ENCODE data around the gene SGTA. TPM values are rescaled to one million over a fixed set of nuclear protein-coding genes. Genes with fewer than 3 reads are reported as not detected.

SGTA gene
- total and polyA plus RNA-seq, 9 of the 15 experiments (the other 6 are each of a cell fraction or from before 2014, with no cell fraction given): 1.4 to 110 (median 49.9) TPM

DNA sequence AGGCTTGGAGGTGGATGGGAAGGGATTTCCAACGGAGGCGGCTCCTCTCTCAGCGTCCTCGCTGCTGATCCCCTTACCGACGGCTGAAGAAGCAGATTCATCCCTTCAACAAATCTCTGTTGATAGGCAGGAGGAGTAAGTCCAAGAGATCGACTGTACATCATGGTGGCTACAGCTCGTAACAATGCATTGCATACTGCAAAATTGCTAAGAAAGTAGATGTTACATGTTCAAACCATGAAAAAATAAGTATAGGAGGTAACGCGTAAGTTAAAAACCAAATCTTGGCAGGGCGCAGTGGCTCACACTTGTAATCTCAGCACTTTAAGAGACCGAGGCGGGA, 42.8 kb downstream of the SGTA start (continued):
- TF ChIP-seq ZBTB49 (CRISPR knock-in tag; IDR thresholded peaks at IDR 0.05; ENCODE audit: borderline replicate concordance) (peak; percentile 8; the same call in 1 of the 2 replicates), FOXK2 (conservative IDR thresholded peaks at IDR 0.05 in 1 of 2, IDR thresholded peaks at IDR 0.05 in 1 of 2; ENCODE audit: low read depth in 2 of 2) (0 out of 4 replicates have a peak, but pooled peaks of 1 of the 2 experiments have one; percentile 6)

DNA sequence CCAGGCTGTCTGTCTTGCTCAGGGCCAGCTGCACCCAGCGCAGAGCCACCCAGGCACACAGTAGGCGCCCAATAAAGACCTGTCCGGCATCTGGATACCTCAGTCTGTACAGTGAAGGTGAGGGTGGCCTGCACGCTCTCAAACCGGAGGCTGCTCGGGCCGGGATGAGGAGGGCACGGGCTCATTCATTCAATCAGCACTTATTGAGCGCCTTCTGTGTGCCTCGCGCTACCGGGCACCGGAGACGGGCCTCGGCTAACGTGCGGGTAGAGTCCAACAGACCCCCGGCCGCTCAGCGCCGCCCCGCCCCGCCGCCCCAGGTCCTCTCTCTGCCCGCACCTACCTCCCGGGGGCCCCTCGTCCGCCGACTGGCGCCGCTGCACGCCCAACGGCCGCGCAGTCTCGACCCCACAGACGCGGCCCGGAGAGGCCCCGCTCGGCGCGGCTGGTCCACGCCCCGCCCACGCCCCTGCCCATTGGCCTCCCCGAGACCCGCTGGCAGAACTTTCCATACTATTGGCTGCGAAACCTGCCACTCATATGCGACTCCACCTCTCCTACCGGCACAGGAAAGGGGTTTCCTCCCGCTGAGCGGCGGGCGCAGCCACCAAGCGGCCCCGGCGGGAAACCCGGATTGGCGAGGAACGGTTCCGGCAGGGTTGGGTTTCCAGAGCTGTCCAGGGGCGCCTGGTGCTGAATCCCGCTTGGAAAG, 43.3 kb downstream of the SGTA start, which contains the start of gene SLC39A3:
Gene SLC39A3 (minus strand): TSS at position 416 of the 712 bp plus-strand sequence. CDS start 2,760 bp downstream, outside the sequence.
- Histone ChIP-seq H2AFZ (ENCODE audit: low read depth, low read length) (peak within 1 kb of the TSS; percentile 84), H3K4me3 (peak within 1 kb of the TSS; percentile 99), H3K9me1 (ENCODE audit: control insufficient read depth, insufficient read depth, low read length) (no peaks in the 10 kb centered on the region), H3K9ac (ENCODE audit: insufficient read depth in 1 of 2, low read depth in 2 of 2, low read length in 2 of 2) (peak within 1 kb of the TSS; percentile 90 to 97), H4K20me1 (replicated peaks; ENCODE audit: control insufficient read depth, insufficient read depth, low read length) (peaks cover 14% of the 10 kb centered on the region), H3K27me3 (ENCODE audit: control insufficient read depth in 2 of 2, insufficient read depth in 2 of 2, low read length in 2 of 2) (peaks cover 11 to 19% of the 10 kb centered on the region in 2 experiments; a peak in 4 of 5 replicates), H3K4me2 (ENCODE audit: insufficient read depth, low read length) (peak within 1 kb of the TSS; percentile 100), H3K36me3 (ENCODE audit: control insufficient read depth, insufficient read depth, low read length) (peaks cover 34% of the 10 kb centered on the region), H3K9me3 (replicated peaks; ENCODE audit: control insufficient read depth, insufficient read depth, low read depth, low read length) (peaks cover 6% of the 10 kb centered on the region; the same call in 1 of the 2 replicates), H3K27ac (ENCODE audit: extremely low read depth, low read depth, low read length) (peak within 1 kb of the TSS; percentile 99), H3K79me2 (ENCODE audit: control insufficient read depth, insufficient read depth, low read length) (peaks cover 49% of the 10 kb centered on the region), H3K4me1 (replicated peaks in 1 of 2; ENCODE audit: control insufficient read depth in 2 of 2, insufficient read depth in 2 of 2, low read length in 2 of 2) (peaks cover 5 to 20% of the 10 kb centered on the region in 2 experiments; a peak in 3 of 5 replicates)
- POLR2A ChIA-PET: interaction anchor here (0.6 to 2.1 kb wide), 6 partner anchors 10 to 165 kb away, joined by 3 to 21 read pairs (median 4); no protein-coding TSS in a partner anchor
- FAIRE-seq: peak; percentile 92
- in situ Hi-C loops (cut with MboI): no loop called here
- peak; percentile 98 to 100 (median 100) for DNase-seq (ENCODE audit: extremely low read depth in 1 of 4, low spot score in 3 of 4)
- WGBS (ENCODE audit: insufficient coverage, low coverage, missing lambda C conversion rate): 0% methylated on average over 42 of the region's 64 CpGs
- BruUV-seq (replicated peaks): no TSS peak
- ATAC-seq: peak; percentile 99
- CTCF ChIA-PET (ENCODE audit: low intra/inter-chr PET ratio): no interaction called here
- intact Hi-C loops (cut with micrococcal nuclease): loop anchor here (1.0 kb wide), 1 partner anchor 43 kb away; no protein-coding TSS in a partner anchor
- TF ChIP-seq ZNF280A (IDR thresholded peaks at IDR 0.05; ENCODE audit: low read depth, partially characterized antibody): no peak
- 0 out of 2 replicates have a peak, but pooled peaks have one; percentile 39 for TF ChIP-seq BCOR (IDR thresholded peaks at IDR 0.05)
- no peak for TF ChIP-seq SMAD2 (IDR thresholded peaks at IDR 0.05; ENCODE audit: low read depth, low read length)
- TF ChIP-seq, protein P1, sequence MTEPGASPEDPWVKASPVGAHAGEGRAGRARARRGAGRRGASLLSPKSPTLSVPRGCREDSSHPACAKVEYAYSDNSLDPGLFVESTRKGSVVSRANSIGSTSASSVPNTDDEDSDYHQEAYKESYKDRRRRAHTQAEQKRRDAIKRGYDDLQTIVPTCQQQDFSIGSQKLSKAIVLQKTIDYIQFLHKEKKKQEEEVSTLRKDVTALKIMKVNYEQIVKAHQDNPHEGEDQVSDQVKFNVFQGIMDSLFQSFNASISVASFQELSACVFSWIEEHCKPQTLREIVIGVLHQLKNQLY (CRISPR knock-in tag; conservative IDR thresholded peaks at IDR 0.05): peak in 1 of 2 experiments; percentile 89; a peak in 1 of 4 replicates
- no peak for TF ChIP-seq ZNF217 (CRISPR knock-in tag; IDR thresholded peaks at IDR 0.05)
- TF ChIP-seq, protein P2, sequence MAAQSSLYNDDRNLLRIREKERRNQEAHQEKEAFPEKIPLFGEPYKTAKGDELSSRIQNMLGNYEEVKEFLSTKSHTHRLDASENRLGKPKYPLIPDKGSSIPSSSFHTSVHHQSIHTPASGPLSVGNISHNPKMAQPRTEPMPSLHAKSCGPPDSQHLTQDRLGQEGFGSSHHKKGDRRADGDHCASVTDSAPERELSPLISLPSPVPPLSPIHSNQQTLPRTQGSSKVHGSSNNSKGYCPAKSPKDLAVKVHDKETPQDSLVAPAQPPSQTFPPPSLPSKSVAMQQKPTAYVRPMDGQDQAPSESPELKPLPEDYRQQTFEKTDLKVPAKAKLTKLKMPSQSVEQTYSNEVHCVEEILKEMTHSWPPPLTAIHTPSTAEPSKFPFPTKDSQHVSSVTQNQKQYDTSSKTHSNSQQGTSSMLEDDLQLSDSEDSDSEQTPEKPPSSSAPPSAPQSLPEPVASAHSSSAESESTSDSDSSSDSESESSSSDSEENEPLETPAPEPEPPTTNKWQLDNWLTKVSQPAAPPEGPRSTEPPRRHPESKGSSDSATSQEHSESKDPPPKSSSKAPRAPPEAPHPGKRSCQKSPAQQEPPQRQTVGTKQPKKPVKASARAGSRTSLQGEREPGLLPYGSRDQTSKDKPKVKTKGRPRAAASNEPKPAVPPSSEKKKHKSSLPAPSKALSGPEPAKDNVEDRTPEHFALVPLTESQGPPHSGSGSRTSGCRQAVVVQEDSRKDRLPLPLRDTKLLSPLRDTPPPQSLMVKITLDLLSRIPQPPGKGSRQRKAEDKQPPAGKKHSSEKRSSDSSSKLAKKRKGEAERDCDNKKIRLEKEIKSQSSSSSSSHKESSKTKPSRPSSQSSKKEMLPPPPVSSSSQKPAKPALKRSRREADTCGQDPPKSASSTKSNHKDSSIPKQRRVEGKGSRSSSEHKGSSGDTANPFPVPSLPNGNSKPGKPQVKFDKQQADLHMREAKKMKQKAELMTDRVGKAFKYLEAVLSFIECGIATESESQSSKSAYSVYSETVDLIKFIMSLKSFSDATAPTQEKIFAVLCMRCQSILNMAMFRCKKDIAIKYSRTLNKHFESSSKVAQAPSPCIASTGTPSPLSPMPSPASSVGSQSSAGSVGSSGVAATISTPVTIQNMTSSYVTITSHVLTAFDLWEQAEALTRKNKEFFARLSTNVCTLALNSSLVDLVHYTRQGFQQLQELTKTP (IDR thresholded peaks at IDR 0.05; ENCODE audit: low read depth in 1 of 2, partially characterized antibody in 2 of 2): peak in 1 of 2 experiments; percentile 99
- TF ChIP-seq ZNF239 (CRISPR knock-in tag; IDR thresholded peaks at IDR 0.05): peak; percentile 62

All from K562 (cell line).